Stimulated activated naive CD4-positive, alpha-beta T cell treated with Interleukin-2 at 50 U/mL for 16 hours (primary cell): ENCODE results near the gene KRT34.
A peak's percentile ranks its signal among the peaks of the same experiment; 100 is the strongest.
"Not testable (repeated sequence)": the region's sequence is repeated elsewhere in the genome, so short reads cannot be mapped to it uniquely, and the experiment has no call there.

Source experiments
- DNase-seq: peaks from one replicate; lab custom pipeline; 2025; lab: John Stamatoyannopoulos, UW

The KRT34 gene

GRCh38 chr17:41404024-41404671 lies 22.0 kb upstream of the KRT34 start:
- peak; percentile 29 for DNase-seq

- DNase-seq: no peak
Measured at GRCh38 chr17:41403404-41404023, 21.4 kb upstream of the KRT34 start.

GRCh38 chr17:41402161-41402560 lies 20.1 kb upstream of the KRT34 start:
- DNase-seq: no peak

GRCh38 chr17:41396996-41397660 lies 15.0 kb upstream of the KRT34 start, which contains the start of gene KRT31:
Gene KRT31 (minus strand): TSS chr17:41397608. CDS start chr17:41397539, 69 bp downstream.
- no peak for DNase-seq

GRCh38 chr17:41396340-41396739 lies 14.2 kb upstream of the KRT34 start:
- no peak for DNase-seq

GRCh38 chr17:41395611-41396010 lies 13.5 kb upstream of the KRT34 start:
- no peak for DNase-seq

GRCh38 chr17:41395044-41395443 lies 12.9 kb upstream of the KRT34 start:
- DNase-seq: not testable (repeated sequence)

GRCh38 chr17:41394254-41394996 lies 12.3 kb upstream of the KRT34 start:
- no peak for DNase-seq

GRCh38 chr17:41393826-41394225 lies 11.7 kb upstream of the KRT34 start:
- no peak for DNase-seq

- DNase-seq: no peak
Measured at GRCh38 chr17:41393294-41393693, 11.2 kb upstream of the KRT34 start.

- no peak for DNase-seq
Measured at GRCh38 chr17:41392278-41392677, 10.2 kb upstream of the KRT34 start.

- DNase-seq: no peak
Measured at GRCh38 chr17:41391535-41391934, 9.4 kb upstream of the KRT34 start.

GRCh38 chr17:41390411-41390938 lies 8.4 kb upstream of the KRT34 start:
- no peak for DNase-seq

GRCh38 chr17:41387670-41388069 lies 5.6 kb upstream of the KRT34 start:
- DNase-seq: no peak

- DNase-seq: no peak
Measured at GRCh38 chr17:41386227-41386626, 4.1 kb upstream of the KRT34 start.

- DNase-seq: no peak
Measured at GRCh38 chr17:41383690-41384089, 1.6 kb upstream of the KRT34 start.

GRCh38 chr17:41382394-41382793 lies 288 bp upstream of the KRT34 start:
- DNase-seq: no peak

- not testable (repeated sequence) for DNase-seq
Measured at GRCh38 chr17:41380091-41380490, 2.0 kb downstream of the KRT34 start.

- DNase-seq: no peak
Measured at GRCh38 chr17:41377546-41377945, 4.6 kb downstream of the KRT34 start.

- no peak for DNase-seq
Measured at GRCh38 chr17:41369713-41370112, 12.4 kb downstream of the KRT34 start, which contains the start of gene KRT33B. Gene KRT33B (minus strand): TSS chr17:41369813. CDS start chr17:41369750, 63 bp downstream.

- no peak for DNase-seq
Measured at GRCh38 chr17:41369023-41369422, 13.1 kb downstream of the KRT34 start.

GRCh38 chr17:41367426-41368075 lies 14.6 kb downstream of the KRT34 start:
- no peak for DNase-seq
